KMS-11 (cell line): ENCODE data around the gene MOG.

ENCODE experiments used
- H2AFZ ChIP-seq: fragments of 200-600 bp; sonication (generic); 2 replicates; pipeline ENCODE4 v1.6.1; 2016; ENCODE audit warnings: antibody characterized with exemption, mixed run types, low read depth
- H3K27ac ChIP-seq: fragments of 200-600 bp; sonication (generic); 2 replicates; pipeline ENCODE4 v1.6.1; 2016; ENCODE audit warnings: mild to moderate bottlenecking, mixed run types
- H3K27me3 ChIP-seq: fragments of 200-600 bp; sonication (generic); 2 replicates; pipeline ENCODE4 v1.6.1; 2017; ENCODE audit warnings: mild to moderate bottlenecking, low read depth, mixed run types, moderate library complexity; ENCODE audit not compliant: insufficient read depth
- H3K36me3 ChIP-seq: fragments of 200-600 bp; sonication (generic); 2 replicates; pipeline ENCODE4 v1.6.1; 2017; ENCODE audit warnings: mild to moderate bottlenecking, mixed run types; ENCODE audit not compliant: insufficient read depth
- H3K4me1 ChIP-seq: fragments of 200-600 bp; sonication (generic); 2 replicates; pipeline ENCODE4 v1.6.1; 2016; ENCODE audit warnings: mild to moderate bottlenecking, low read depth, mixed run types; ENCODE audit not compliant: poor library complexity, severe bottlenecking
- H3K4me2 ChIP-seq: fragments of 200-600 bp; sonication (generic); 2 replicates; pipeline ENCODE4 v1.7.0; 2016; ENCODE audit warnings: mild to moderate bottlenecking, mixed run types
- H3K4me3 ChIP-seq: fragments of 200-600 bp; sonication (generic); IDR thresholded peaks from 2 replicates; pipeline ENCODE4 v1.6.1; 2017; ENCODE audit warnings: low read depth, low read length, mixed read lengths; ENCODE audit not compliant: insufficient read depth
- H3K79me2 ChIP-seq: fragments of 200-600 bp; sonication (generic); 2 replicates; pipeline ENCODE4 v1.6.1; 2016; ENCODE audit warnings: low read depth, mixed run types; ENCODE audit not compliant: insufficient read depth
- H3K9ac ChIP-seq: fragments of 200-600 bp; sonication (generic); 2 replicates; pipeline ENCODE4 v1.6.1; 2016; ENCODE audit warnings: mild to moderate bottlenecking, mixed run types
- H4K20me1 ChIP-seq: fragments of 200-600 bp; sonication (generic); 2 replicates; pipeline ENCODE4 v1.6.1; 2016; ENCODE audit warnings: mild to moderate bottlenecking, mixed run types; ENCODE audit not compliant: insufficient read depth
- TF ChIP-seq, protein P1 (sequence below): fragments of 200-600 bp; sonication (generic); conservative IDR thresholded peaks from 2 replicates; pipeline ENCODE4 v1.6.1; 2017; ENCODE audit warnings: low read depth, mild to moderate bottlenecking, antibody characterized with exemption, low read length, moderate library complexity, mixed read lengths

MOG gene

DNA sequence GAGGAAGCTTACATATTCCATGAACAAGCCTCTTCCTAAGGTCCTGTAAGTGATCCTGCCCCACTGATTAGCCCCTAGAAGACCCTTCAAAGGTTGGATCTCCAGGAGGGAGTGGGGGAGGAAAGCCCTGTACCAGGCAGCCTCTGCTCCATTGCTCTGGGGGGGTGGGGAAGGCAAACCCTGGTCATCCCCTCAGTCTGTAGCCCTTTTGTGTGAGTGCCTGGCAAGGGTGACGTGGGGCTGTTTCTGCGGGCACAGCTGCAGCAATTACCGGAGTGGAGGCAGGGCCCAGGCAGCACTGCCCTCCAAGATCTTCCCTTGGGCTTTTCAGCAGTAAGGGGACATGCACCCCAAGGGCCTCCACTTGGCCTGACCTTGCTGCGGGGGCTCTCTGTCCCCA is at the start of gene MOG:
Gene MOG (plus strand): TSS at position 295 of the 400 bp plus-strand sequence. CDS start 118 bp downstream, outside the sequence.
- Histone ChIP-seq H3K4me1 (peaks cover 30% of the 10 kb centered on the region), H3K4me3 (no peak within 1 kb of the TSS), H3K9ac (no peak within 1 kb of the TSS), H3K27ac (no peak within 1 kb of the TSS), H2AFZ (no peak within 1 kb of the TSS), H3K27me3 (no peaks in the 10 kb centered on the region), H3K4me2 (peak within 1 kb of the TSS; percentile 46), H3K79me2 (no peaks in the 10 kb centered on the region), H4K20me1 (no peaks in the 10 kb centered on the region), H3K36me3 (no peaks in the 10 kb centered on the region)
- TF ChIP-seq, protein P1, sequence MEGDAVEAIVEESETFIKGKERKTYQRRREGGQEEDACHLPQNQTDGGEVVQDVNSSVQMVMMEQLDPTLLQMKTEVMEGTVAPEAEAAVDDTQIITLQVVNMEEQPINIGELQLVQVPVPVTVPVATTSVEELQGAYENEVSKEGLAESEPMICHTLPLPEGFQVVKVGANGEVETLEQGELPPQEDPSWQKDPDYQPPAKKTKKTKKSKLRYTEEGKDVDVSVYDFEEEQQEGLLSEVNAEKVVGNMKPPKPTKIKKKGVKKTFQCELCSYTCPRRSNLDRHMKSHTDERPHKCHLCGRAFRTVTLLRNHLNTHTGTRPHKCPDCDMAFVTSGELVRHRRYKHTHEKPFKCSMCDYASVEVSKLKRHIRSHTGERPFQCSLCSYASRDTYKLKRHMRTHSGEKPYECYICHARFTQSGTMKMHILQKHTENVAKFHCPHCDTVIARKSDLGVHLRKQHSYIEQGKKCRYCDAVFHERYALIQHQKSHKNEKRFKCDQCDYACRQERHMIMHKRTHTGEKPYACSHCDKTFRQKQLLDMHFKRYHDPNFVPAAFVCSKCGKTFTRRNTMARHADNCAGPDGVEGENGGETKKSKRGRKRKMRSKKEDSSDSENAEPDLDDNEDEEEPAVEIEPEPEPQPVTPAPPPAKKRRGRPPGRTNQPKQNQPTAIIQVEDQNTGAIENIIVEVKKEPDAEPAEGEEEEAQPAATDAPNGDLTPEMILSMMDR = no peak

DNA sequence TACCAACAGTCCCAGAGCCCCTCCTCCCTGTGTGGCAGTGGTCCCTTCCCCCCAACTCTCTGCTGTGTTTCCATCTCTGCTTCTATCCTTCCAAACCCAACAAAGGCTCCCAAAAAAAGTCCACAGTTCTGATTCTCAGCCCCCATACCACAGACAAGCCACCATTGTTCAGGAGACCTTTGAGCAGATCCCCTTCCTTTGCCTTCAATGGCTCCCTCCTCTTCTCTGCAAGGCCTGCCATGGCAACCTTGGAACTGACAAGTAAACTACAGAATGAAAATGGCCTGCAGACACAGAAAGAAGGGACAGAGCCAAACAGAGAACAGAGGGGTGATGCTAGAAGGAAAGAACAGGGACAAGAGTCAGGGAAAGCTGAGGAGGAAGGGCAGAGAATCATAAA is 48.8 kb upstream of the MOG start:
- Histone ChIP-seq H3K79me2 (no peaks in the 10 kb centered on the region), H3K4me1 (no peaks in the 10 kb centered on the region), H2AFZ (no peak overlapping the region), H3K4me2 (no peak overlapping the region), H3K4me3 (no peak overlapping the region), H3K9ac (no peak overlapping the region), H4K20me1 (no peaks in the 10 kb centered on the region), H3K27me3 (no peaks in the 10 kb centered on the region), H3K36me3 (no peaks in the 10 kb centered on the region), H3K27ac (no peak overlapping the region)
- TF ChIP-seq, protein P1 = no peak

DNA sequence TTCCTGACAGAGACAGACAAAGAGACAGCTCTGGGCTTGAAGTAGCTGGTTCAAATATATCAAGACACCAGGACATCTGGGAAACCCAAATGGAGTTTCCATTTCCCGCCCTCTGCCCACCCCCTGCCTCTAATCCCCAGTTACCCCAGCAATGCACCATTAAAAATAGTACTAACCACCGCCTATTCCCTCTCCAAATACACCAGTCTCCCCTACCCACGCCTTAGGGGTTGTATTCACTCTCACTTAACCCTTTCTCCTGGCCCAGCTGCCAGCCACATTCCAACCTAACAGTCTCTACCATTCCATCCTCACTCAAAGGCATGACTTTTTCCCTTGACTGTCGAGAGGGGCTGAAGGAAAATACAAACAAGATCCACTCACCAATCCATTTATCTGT is 46.4 kb upstream of the MOG start:
- Histone ChIP-seq H3K27ac (no peak overlapping the region), H3K36me3 (no peaks in the 10 kb centered on the region), H3K27me3 (no peaks in the 10 kb centered on the region), H3K4me3 (no peak overlapping the region), H3K4me2 (no peak overlapping the region), H3K4me1 (no peaks in the 10 kb centered on the region), H3K79me2 (no peaks in the 10 kb centered on the region), H4K20me1 (no peaks in the 10 kb centered on the region), H2AFZ (no peak overlapping the region), H3K9ac (no peak overlapping the region)
- TF ChIP-seq, protein P1 = no peak

DNA sequence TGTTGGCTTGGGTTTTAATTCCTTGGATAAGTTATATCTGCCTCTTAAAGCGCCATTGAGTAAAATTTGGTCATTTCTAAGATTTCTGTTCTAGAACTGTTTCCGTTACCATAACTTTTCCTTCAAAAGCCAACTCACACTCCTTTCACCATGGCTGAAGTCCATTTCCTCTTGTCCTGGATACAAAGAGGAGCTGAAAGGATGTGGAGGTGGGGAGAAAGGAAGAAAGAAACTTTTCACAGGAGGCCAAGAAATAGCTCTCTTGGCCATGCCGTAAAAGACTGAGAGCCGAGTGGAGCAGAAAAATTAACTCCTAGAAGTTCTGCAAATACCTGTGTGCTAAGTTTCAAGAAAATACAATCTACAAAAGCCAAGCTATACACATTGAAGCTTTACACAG is 45.5 kb upstream of the MOG start:
- Histone ChIP-seq H3K4me2 (no peak overlapping the region), H3K9ac (no peak overlapping the region), H3K4me3 (no peak overlapping the region), H3K4me1 (no peaks in the 10 kb centered on the region), H3K79me2 (no peaks in the 10 kb centered on the region), H3K36me3 (no peaks in the 10 kb centered on the region), H3K27me3 (no peaks in the 10 kb centered on the region), H3K27ac (no peak overlapping the region), H2AFZ (no peak overlapping the region), H4K20me1 (no peaks in the 10 kb centered on the region)
- TF ChIP-seq, protein P1 = no peak
